GM04504 (cell line): ENCODE measurements around the gene CPZ.
A peak's percentile ranks its signal among the peaks of the same experiment; 100 is the strongest.

Source experiments
- DNase-seq: peaks from one replicate; pipeline ENCODE4 v3.0.0-alpha.2; 2012; ENCODE audit warnings: low read depth

CPZ gene

DNA sequence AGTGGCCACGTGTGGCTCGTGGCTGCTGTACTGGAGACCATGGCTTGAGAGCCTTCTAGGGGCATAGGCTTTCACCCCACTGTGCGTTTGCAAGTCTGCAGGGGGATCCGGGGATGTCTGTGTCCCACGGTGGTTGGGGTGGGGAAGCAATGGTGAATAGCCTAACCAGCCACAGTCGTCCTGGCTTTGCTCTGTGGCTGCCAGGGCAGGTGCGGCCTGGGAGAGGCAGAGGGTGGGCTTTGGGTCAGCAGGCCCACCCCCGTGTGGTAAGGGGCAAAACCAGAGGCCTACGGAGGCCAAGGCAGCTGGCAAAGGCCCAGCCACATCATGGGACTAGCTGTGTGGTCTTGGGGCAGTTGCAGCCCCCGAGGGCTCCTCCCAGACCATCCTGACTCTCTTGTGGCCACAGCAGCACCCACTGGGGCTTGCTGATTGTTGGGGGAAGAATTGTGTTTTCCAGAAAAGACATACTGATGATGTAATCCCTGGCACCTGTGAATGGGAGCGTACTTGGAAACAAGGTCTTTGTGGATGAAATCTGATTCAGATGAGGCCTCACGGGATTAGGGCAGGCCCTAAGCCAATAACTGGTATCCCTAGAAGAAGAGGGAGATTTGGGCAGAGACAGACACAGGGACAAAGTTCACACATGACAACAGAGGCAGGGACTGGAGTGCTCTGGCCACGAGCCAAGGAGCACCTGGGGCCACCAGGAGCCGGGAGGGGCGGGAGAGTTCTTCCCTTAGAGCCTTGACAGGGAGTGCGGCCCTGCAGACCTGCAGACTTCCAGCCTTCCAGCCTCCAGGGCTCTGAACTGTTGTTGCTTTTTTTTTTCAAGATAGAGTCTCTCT lies 2.9 kb downstream of the CPZ start:
- DNase-seq = no peak

DNA sequence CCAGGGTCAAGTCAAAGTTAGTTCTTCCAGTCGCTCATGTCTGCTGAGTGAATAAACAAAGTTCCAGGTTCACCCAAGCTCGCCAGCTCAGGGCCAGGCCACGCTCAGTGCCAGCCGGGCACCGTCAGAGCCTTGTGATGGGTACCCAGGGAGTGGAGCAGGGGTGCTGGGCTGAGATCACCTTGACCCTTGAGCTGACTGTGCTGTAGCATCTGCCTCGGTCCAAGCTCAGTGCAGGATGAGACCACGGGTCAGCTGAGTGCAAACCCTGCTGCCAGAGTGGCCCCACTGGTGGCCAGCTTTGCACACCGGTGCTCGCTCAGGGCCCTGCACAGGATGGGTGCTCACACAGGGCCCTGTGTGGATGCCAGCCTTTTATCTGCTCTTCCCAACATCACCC lies 4.3 kb downstream of the CPZ start:
- no peak for DNase-seq

DNA sequence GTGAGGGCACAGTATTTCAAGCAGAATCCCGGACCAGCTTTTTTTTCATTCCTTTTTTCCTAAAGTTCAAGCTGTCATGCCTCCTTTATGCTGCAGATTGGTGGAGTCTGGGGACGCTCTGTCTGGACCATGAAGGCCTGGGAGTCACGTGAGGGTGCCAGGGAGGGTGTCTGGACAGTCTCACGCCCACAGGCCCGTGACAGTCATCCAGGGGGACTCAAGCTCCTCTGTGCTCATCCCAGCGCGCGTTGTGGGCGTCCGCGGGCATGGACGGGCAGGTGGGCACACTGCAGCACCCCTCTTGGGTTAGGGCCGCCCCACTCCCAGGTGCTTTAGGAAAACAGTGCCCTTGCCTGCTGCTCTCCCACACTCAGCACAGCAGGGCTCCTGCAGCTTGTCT lies 4.8 kb downstream of the CPZ start:
- DNase-seq = no peak

DNA sequence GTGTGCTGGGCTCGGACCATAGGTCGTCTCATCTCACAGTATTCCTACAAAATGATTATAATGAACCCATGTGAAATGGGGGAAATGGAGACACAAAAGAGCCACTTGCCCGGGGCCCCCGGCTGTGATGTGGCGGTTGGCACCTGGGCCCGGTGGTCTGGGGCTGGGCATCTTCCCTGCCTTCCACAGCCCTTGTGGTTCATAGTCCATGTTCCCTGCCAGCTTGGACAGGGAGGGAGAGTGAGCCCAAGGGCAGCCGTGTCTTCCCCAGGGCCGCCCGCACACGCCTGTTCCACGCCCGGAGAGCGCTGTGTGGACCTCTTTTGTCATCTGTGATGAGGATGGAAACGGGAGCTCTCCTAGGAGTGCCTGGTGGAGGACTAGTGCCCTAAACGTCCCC lies 5.2 kb downstream of the CPZ start:
- no peak for DNase-seq

DNA sequence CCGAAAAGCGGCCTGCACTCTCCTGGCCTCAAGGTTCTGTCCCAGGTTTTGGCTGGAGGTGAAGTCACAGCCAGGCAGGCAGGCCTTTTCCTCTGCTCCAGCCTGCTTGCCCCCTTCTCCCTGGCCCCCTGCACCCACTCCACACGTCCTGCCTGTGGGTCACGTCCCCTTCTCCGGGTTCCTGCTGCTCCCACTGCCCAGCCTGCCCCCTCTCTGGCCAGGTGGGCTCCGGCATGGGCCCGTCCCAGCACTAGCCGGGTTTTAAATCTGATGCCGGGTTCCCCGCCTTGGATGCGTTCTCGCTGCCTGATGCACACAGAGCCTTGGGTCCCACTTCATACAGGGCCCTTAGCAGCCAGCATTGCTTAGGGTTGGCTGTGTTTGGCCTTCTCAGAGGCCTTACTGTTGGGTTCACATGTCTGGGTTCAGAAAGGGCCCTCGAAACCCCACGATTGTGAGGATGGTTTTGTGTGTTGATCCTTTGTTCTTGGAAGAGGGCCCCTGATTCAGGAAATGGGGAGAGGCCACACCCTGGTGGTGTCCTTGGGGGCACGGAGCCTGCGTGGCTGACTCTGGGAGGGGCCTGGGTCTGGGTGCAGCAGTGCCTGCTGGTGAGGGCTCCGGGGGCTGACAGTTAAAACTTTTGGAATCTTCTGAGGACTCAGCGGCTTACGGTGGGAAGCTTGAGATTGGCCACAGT lies 6.0 kb downstream of the CPZ start:
- DNase-seq = no peak

DNA sequence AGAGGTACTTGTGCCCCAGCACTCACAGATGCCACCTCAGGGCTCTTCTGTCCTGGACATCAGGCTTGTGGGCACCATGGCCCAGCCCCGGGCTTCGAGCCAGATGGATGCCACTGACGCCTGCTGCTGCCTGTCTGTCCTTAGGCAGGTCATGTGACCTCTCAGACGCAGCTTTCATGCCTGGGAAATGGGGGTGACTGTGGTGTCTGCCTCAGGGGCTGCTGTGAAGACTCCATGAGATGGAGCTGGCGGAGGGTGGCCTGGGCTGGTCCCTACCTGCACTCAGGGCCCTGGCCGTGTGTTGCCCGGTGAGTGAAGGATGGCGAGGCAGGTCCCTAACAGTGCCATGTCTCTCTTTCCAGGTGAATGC lies 6.5 kb downstream of the CPZ start:
- DNase-seq = no peak

DNA sequence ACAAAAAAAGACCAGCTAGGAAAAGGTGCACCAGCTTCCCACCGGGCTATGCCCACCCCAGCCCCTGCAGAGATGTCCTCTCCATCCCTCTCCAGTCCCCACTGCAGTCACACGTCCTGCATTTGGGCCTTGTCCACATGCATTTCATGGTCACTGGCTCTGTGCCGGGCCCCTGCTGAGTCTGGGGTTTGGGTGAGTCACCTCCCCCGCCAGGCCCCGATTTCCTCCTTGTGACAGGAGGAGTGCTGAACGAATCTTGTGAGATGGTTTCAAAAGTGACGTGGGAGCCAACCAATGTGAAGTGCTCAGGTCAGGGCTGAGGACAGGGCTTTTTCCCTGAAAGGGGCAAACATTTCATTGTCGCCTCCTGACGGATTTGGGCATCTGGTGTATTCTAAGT lies 7.1 kb downstream of the CPZ start:
- peak; percentile 84 for DNase-seq

DNA sequence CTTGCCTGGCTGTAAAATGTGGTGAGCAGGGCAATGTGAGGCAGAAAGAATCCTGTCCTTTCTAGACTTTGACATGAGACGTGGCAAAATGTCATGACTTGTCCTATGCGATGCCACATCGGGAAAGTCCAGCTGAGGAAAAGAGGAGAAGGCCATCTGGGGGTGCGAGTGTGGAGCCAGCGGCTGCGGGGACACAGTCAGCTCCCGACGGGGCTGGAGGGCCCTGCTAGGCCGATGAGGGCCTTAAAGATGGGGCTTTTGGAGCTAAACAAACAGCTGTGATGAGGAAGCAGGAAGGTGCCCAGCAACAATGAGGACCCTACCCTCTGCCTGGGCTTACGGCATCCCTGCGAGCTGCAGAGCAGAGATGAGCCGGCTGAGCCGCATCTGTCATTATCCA lies 7.7 kb downstream of the CPZ start:
- no peak for DNase-seq

DNA sequence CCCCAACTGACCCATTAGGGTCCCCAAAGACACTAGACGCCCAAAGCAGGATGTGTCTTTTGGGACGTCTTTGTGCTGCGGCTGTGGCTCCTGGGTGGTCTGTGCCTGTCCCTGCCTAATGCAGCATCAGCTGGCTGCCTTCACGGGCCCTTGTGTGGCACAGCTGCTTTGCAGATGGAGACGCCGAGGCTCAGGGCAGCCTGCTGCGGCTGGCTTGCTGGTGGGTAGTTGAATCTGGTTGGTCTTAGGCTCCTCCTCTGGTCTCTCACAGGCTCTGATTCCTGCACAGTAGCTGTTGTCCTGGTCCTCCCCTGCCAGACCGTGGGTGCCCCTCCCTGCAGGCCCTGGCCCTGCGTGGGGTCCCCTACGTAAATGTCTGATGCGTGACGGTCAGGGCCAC lies 8.1 kb downstream of the CPZ start:
- DNase-seq = no peak

DNA sequence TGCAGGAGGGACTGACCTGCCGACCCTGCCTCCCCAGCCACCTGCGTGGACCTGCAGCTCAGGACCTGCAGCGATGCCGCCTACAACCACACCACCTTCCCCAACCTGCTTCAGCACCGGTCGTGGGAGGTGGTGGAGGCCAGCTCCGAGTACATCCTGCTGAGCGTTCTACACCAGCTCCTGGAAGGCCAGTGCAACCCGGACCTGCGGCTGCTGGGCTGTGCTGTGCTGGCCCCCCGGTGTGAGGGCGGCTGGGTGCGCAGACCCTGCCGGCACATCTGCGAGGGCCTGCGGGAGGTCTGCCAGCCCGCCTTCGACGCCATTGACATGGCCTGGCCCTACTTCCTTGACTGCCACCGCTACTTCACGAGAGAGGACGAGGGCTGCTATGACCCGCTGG lies 8.5 kb downstream of the CPZ start:
- no peak for DNase-seq

DNA sequence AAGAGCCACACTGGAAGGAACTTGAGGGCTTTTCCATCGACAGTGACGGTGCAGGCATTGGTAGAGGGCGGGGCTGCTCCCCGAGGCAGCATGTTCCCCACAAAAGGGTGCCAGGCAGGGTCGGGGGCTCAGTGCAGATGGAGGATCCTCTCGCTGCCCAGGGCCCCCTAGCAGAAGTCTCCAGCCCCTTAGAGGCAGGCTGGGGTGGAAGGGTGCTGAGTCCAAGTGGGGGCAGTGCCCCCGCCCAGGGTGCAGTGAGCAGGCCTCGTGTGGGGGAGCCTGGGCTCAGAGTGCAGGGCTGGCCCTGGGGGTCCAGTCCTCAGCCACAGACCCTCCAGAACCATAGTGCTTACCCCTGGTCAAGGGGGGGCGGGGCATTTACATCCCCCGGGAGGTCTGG lies 9.0 kb downstream of the CPZ start:
- no peak for DNase-seq

DNA sequence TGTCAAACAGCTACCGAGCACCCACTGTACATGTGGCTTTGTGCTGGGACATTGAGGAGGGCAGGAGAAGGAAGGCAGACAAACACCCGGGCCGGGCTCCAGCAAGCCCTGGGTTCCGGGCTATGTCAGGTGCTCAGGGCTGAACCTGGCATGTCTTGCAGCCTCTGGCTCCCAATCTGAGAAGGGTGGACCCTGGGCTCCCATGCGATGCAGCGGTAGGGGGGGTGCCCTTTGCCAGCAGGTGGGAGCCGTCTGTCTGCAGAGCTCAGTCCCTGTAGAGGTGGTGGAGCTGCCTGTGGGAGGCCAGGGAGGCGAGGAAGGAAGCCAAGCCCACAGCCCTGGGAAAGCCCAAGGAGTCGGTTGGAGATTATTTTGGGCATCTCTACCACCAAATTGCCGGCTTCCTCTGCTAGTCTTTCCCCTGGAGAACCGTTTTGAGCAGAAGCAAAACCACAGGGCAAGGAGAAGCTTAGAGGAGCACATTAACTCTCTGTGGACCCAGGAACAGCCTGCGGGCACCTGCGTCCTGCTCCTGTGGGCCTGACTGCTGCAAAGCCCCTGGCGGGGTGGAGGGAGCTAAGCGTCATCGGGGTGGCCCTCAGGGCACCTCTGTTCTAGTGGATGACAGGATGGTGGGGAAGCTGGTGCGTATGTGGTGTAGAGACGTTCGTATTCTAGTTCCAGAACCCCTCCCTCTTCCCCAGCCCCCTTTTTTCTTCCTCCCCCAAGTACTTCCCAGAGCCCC lies 10.3 kb downstream of the CPZ start:
- DNase-seq = no peak

DNA sequence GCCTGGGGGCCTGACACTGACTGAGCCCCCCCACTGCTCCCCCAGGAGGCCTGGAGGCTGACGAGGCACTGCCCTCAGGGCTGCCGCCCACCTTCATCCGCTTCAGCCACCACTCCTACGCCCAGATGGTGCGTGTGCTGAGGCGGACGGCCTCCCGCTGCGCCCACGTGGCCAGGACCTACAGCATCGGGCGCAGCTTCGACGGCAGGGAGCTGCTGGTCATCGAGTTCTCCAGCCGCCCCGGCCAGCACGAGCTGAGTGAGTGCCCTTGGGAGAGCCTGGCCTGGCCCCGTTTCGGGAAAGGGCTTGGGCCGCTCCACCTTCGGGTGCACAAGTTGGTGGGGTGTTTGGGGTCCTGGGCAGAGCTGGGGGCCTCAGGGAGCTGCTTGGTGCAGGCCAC lies 11.4 kb downstream of the CPZ start:
- no peak for DNase-seq

DNA sequence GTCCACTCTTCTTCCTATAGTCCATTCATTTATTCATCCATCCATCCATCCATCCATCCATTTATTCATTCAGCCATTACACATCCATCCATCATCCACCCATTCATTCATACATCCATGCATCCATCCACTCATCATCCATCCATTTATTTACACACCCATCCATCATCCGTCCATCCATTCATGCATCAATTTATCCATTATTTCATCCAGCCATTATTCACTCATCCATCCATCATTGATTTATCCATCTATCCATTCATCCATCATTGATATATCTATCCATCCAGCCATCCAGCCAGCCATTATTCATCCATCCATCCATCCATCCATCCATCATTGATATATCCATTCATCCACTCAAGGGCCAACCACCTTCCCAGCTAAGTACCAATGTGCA lies 12.7 kb downstream of the CPZ start:
- no peak for DNase-seq

DNA sequence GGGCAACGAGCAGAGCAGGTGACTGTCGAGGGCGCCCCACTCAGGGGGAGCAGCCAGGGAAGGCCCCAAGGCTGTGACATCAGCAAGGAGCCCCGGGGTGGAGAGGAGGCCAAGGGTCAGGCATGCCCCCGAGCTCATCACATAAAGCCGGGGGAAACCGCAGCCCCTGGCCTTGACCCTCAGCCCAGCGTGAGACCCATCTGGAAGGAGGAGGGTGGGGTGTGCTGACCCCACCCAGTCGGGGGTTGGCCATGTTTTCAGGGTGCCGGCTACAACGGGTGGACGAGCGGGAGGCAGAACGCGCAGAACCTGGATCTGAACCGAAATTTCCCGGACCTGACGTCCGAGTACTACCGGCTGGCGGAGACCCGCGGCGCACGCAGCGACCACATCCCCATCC lies 13.9 kb downstream of the CPZ start:
- DNase-seq = no peak

DNA sequence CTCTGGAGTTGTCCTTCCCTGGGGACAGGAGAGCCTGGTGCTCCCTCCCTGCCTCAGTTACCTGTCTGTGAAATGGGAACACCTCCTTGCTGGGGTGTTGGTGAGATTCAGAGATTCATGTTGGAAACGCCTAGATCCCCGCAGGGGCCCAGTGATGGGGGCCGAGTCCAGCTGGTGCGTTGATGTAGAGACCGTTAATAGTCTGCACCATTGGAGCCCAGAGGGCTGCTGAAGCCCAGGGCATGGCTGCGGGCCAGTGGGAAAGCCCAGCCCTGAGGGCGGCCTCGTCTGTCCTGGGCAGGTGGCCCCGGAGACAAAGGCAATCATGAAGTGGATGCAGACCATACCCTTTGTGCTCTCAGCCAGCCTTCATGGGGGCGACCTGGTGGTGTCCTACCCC lies 14.4 kb downstream of the CPZ start:
- DNase-seq = no peak

DNA sequence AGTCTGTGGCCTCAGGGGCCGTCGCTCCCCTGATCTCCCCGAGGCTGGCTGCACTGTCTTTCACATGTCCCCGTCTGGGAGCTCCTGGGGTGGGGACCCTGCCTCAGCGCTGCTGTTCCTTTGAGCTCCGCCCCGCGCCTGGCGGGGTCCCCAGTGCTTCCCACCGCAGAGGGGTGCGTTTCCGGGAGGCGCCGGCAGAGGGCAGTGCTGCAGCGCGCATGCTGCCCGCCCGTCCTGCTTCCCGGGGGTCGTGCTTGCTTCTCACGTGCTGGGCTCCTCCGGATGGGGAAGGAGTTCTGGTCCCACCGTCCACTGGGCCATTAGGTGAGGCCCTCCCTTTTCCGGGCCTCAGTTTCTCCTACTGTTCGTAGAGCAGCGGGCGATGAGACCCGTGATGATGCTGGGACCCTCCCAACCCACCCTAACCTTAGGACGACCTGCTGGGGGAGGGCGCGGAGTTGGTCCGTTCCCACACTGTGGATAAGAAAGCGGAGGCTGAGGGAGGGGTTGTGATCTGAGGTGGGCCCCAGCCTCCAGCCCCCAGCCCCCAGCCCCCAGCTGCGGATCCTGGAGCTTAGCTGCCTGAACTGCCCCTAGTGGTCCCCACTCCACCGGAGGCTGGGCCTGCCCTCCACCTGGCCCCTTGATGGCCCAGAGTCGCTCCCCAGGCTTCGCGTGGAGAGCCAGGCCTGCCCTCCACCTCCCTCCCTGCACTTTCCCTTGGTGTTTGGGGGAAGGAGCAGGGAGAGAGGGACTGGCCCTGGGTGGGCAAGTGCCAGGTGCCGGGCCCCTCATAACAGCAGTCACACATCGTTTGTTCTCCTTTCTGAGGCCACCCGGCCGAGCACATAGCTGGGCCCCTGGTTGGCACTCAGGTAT lies 15.3 kb downstream of the CPZ start:
- no peak for DNase-seq

DNA sequence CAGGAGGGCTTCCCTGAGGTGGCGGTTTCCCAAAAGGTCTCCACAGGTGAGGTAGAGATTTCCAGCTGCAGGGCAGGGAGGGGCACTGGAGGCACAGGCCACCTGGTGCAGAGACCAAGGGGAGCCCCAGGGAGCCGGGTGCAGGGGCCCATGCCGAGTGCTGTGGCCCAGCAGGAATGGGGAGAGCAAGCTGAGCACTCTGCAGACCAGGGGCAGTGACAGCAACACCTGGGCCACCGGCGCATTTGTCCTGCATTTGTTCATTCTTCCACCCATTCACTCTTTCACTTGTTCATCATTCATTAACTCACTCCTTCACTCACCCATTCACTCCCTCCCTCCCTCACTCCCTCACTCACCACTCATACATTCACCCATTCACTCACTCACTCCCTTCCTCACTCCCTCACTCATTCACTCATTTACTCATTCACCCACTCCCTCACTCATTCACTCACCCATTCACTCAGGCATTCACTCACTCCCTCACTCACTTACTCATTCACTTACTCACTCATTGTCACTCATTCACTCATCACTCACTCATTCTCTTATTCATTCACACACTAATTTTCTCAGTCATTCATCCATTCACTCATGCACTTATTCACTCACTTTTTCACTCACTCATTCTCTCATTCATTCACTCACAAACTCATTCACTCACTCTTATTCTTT lies 16.3 kb downstream of the CPZ start:
- DNase-seq = no peak

DNA sequence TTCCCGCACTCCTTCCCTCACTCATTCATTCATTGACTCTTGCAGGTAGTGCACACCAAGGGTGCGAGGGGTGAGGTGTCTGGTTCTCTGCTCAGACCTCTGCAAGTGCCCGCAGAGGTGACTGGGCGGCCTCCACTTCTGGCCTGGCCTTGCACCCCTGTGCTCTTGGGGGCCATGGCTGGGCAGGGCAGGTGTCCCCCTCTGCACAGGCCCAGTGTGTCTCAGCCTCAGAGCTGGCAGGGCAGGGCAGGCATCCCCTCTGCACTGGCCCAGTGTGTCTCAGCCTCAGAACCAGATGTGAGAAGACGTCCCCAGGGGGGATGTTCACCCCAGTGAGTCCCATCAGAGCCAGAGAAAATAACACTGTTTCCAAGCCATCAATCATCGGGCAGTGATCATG lies 16.8 kb downstream of the CPZ start:
- no peak for DNase-seq

DNA sequence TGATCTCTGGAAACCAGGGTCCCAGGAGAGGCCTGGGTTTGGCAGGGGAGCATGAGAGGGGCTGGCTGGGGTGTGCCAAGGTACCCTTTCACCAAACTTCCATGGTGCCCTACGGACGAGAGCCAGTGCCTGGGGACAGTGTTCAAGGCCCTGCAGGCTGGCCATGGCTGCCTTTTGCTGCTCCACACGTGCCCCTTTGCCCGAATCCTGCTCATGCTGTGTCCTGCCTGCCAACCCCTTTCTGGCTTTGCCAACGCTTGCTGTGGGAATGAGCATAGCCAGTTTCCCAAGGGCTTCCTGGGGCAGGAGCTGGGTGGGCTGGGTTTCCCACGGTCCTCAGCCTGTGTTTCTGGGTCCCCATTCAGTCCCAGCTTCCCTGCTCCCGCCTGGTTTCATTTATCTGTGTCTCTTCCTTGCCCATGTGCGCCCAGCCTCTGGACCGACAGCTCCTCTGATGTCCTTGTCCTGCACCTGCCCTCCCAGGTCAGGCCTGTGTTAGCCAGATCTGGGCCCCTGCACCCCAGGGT lies 17.3 kb downstream of the CPZ start:
- no peak for DNase-seq

DNA sequence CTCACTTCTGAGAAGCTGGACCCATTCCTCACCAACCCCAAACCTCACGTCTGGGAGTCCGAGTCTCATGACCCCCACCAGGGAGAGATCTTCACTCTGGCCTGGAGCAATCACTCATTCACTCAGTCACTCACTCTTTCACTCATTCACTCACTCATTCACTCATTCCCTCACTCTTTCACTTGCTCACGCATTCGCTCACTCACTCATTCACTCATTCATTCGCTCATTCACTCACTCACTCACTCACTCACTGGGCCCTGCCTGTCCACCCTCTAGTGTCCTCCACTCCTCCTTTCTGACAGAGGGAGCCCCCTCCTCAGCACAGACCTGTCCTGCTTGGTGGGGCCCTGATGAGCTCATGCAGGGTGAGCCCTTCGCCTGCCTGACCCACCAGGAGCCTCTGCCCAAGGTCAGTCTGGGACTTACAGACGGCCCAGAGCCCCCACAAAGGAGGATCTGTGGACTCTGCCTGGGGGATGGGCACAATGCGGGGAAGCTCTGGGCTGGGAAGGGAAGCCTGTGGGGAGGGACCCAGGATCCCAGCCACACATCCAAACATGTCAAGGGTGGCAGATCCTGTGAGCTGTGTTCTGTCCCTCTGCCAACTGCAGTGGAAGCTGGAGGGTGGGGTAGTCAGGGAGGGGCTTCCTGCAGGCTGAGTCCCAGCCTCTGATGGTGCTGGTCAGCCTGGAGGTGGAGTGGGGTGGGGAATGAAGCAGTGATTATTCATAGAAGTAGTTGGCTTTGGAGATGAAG lies 18.5 kb downstream of the CPZ start:
- no peak for DNase-seq
